ENCODE data around the gene SMS. TPM values are rescaled to one million over a fixed set of nuclear protein-coding genes. Genes with fewer than 3 reads are reported as not detected.
"Not testable (repeated sequence)": the region's sequence is repeated elsewhere in the genome, so short reads cannot be mapped to it uniquely, and the experiment has no call there.

The SMS gene
- total RNA-seq, 1 experiment from 2014 or later, result 429 TPM

- Histone ChIP-seq H3K4me3 (peak overlapping the region; percentile 76), H3K27ac (peak overlapping the region; percentile 81), H3K9me3 (replicated peaks) (no peaks in the 10 kb centered on the region)
Observed at GRCh38 chrX:21939906-21940305, 603 bp upstream of the SMS start.

GRCh38 chrX:21943460-21944135 lies 3.1 kb downstream of the SMS start:
- Histone ChIP-seq H3K36me3 (peaks cover 22% of the 10 kb centered on the region), H3K27ac (peak overlapping the region; percentile 95), H3K27me3 (replicated peaks) (no peaks in the 10 kb centered on the region), H3K4me3 (peak overlapping the region; percentile 76), H3K9me3 (replicated peaks) (no peaks in the 10 kb centered on the region), H3K4me1 (replicated peaks) (peaks cover 54% of the 10 kb centered on the region)
- DNase-seq (ENCODE audit: low read depth in 1 of 2, low spot score in 2 of 2), result peak; percentile 68 to 88

More at GRCh38 chrX:21939906-21940305, 603 bp upstream of the SMS start:
- DNase-seq (ENCODE audit: low read depth in 1 of 2, low spot score in 2 of 2), result no peak
- peaks cover 14% of the 10 kb centered on the region for H3K36me3 ChIP-seq
- peaks cover 24% of the 10 kb centered on the region for H3K4me1 ChIP-seq (replicated peaks)
- H3K27me3 ChIP-seq (replicated peaks), result no peaks in the 10 kb centered on the region

- H3K27ac ChIP-seq, result peak overlapping the region; percentile 95
- H3K4me1 ChIP-seq (replicated peaks), result peaks cover 54% of the 10 kb centered on the region
- DNase-seq (ENCODE audit: low read depth in 1 of 2, low spot score in 2 of 2), result peak in 1 of 2 experiments; percentile 60
- peaks cover 28% of the 10 kb centered on the region for H3K36me3 ChIP-seq
- no peaks in the 10 kb centered on the region for H3K27me3 ChIP-seq (replicated peaks)
- H3K9me3 ChIP-seq (replicated peaks), result no peaks in the 10 kb centered on the region
- H3K4me3 ChIP-seq, result no peak overlapping the region
Observed at GRCh38 chrX:21944136-21944615, 3.7 kb downstream of the SMS start.

GRCh38 chrX:21946925-21947641 lies 6.6 kb downstream of the SMS start:
- Histone ChIP-seq H3K27me3 (replicated peaks) (no peaks in the 10 kb centered on the region), H3K4me1 (replicated peaks) (peaks cover 48% of the 10 kb centered on the region), H3K9me3 (replicated peaks) (no peaks in the 10 kb centered on the region), H3K36me3 (peaks cover 29% of the 10 kb centered on the region), H3K4me3 (no peak overlapping the region), H3K27ac (peak overlapping the region; percentile 75)
- peak; percentile 67 to 73 for DNase-seq (ENCODE audit: low read depth in 1 of 2, low spot score in 2 of 2)

- no peak for DNase-seq (ENCODE audit: low read depth in 1 of 2, low spot score in 2 of 2)
- H3K4me1 ChIP-seq (replicated peaks), result peaks cover 48% of the 10 kb centered on the region
- H3K27ac ChIP-seq, result peak overlapping the region; percentile 75
- peaks cover 24% of the 10 kb centered on the region for H3K36me3 ChIP-seq
- H3K4me3 ChIP-seq, result no peak overlapping the region
- no peaks in the 10 kb centered on the region for H3K27me3 ChIP-seq (replicated peaks)
- no peaks in the 10 kb centered on the region for H3K9me3 ChIP-seq (replicated peaks)
Observed at GRCh38 chrX:21947671-21948070, 7.2 kb downstream of the SMS start.

- no peak for DNase-seq (ENCODE audit: low read depth in 1 of 2, low spot score in 2 of 2)
- H3K27ac ChIP-seq, result no peak overlapping the region
- peaks cover 19% of the 10 kb centered on the region for H3K36me3 ChIP-seq
- no peaks in the 10 kb centered on the region for H3K9me3 ChIP-seq (replicated peaks)
- H3K4me1 ChIP-seq (replicated peaks), result peaks cover 39% of the 10 kb centered on the region
- H3K27me3 ChIP-seq (replicated peaks), result no peaks in the 10 kb centered on the region
- H3K4me3 ChIP-seq, result no peak overlapping the region
Observed at GRCh38 chrX:21948897-21949578, 8.5 kb downstream of the SMS start.

- Histone ChIP-seq H3K27ac (no peak overlapping the region), H3K4me1 (replicated peaks) (peaks cover 32% of the 10 kb centered on the region), H3K9me3 (replicated peaks) (no peaks in the 10 kb centered on the region), H3K4me3 (no peak overlapping the region), H3K27me3 (replicated peaks) (no peaks in the 10 kb centered on the region), H3K36me3 (peaks cover 17% of the 10 kb centered on the region)
- DNase-seq (ENCODE audit: low read depth in 1 of 2, low spot score in 2 of 2), result no peak
Observed at GRCh38 chrX:21949689-21950088, 9.2 kb downstream of the SMS start.

- Histone ChIP-seq H3K36me3 (peaks cover 17% of the 10 kb centered on the region; the same call in 1 of the 2 replicates), H3K4me1 (replicated peaks) (peaks cover 25% of the 10 kb centered on the region)
- not testable (repeated sequence) for H3K27ac ChIP-seq; H3K4me3 ChIP-seq; H3K27me3 ChIP-seq (replicated peaks); H3K9me3 ChIP-seq (replicated peaks); DNase-seq (ENCODE audit: low read depth in 1 of 2, low spot score in 2 of 2)
Observed at GRCh38 chrX:21950557-21950956, 10.0 kb downstream of the SMS start.

- Histone ChIP-seq H3K27me3 (replicated peaks) (no peaks in the 10 kb centered on the region), H3K27ac (no peak overlapping the region), H3K9me3 (replicated peaks) (no peaks in the 10 kb centered on the region), H3K4me1 (replicated peaks) (peaks cover 4% of the 10 kb centered on the region), H3K36me3 (peaks cover 12% of the 10 kb centered on the region), H3K4me3 (no peak overlapping the region)
- DNase-seq (ENCODE audit: low read depth in 1 of 2, low spot score in 2 of 2), result no peak
Observed at GRCh38 chrX:21952624-21953023, 12.1 kb downstream of the SMS start.

GRCh38 chrX:21953195-21953830 lies 12.8 kb downstream of the SMS start:
- H3K4me1 ChIP-seq (replicated peaks); H3K9me3 ChIP-seq (replicated peaks); DNase-seq (ENCODE audit: low read depth in 1 of 2, low spot score in 2 of 2); H3K4me3 ChIP-seq; H3K27ac ChIP-seq; H3K27me3 ChIP-seq (replicated peaks): not testable (repeated sequence)
- H3K36me3 ChIP-seq, result peaks cover 12% of the 10 kb centered on the region

GRCh38 chrX:21955403-21956189 lies 15.1 kb downstream of the SMS start:
- H3K27ac ChIP-seq, result no peak overlapping the region
- H3K9me3 ChIP-seq (replicated peaks), result no peaks in the 10 kb centered on the region
- peaks cover 9% of the 10 kb centered on the region for H3K36me3 ChIP-seq
- H3K27me3 ChIP-seq (replicated peaks), result no peaks in the 10 kb centered on the region
- no peak overlapping the region for H3K4me3 ChIP-seq
- no peaks in the 10 kb centered on the region for H3K4me1 ChIP-seq (replicated peaks)
- DNase-seq (ENCODE audit: low read depth in 1 of 2, low spot score in 2 of 2), result no peak

- H3K27me3 ChIP-seq (replicated peaks), result no peaks in the 10 kb centered on the region
- H3K4me1 ChIP-seq (replicated peaks), result no peaks in the 10 kb centered on the region
- H3K9me3 ChIP-seq (replicated peaks), result no peaks in the 10 kb centered on the region
- H3K36me3 ChIP-seq, result peaks cover 9% of the 10 kb centered on the region
- no peak for DNase-seq (ENCODE audit: low read depth in 1 of 2, low spot score in 2 of 2)
- no peak overlapping the region for H3K27ac ChIP-seq
- no peak overlapping the region for H3K4me3 ChIP-seq
Observed at GRCh38 chrX:21956783-21957182, 16.3 kb downstream of the SMS start.

GRCh38 chrX:21958187-21958586 lies 17.7 kb downstream of the SMS start:
- no peak for DNase-seq (ENCODE audit: low read depth in 1 of 2, low spot score in 2 of 2)
- Histone ChIP-seq H3K4me1 (replicated peaks) (no peaks in the 10 kb centered on the region), H3K4me3 (no peak overlapping the region), H3K36me3 (peaks cover 9% of the 10 kb centered on the region), H3K27me3 (replicated peaks) (no peaks in the 10 kb centered on the region), H3K27ac (no peak overlapping the region), H3K9me3 (replicated peaks) (no peaks in the 10 kb centered on the region)
